Activated CD8-positive, alpha-beta memory T cell treated with anti-CD3 and anti-CD28 coated beads, Interleukin-2, amount 50 U/mL, for 4 hours (primary cell): ENCODE measurements around the gene IFI30.
"Not testable (repeated sequence)": the region's sequence is repeated elsewhere in the genome, so short reads cannot be mapped to it uniquely, and the experiment has no call there.

Experiments
- DNase-seq: peaks from one replicate; pipeline ENCODE4 v3.0.0-alpha.2; 2020

IFI30 gene

GRCh38 chr19:18203863-18204393, 30.3 kb downstream of the IFI30 start, which contains the start of gene RAB3A:
Gene RAB3A, minus strand, starts transcription at chr19:18204042. Its CDS starts 1,302 bp downstream, at chr19:18202740.
- peak; percentile 99 for DNase-seq

GRCh38 chr19:18204394-18205199, 31.0 kb downstream of the IFI30 start:
- peak; percentile 41 for DNase-seq

GRCh38 chr19:18205200-18205892, 31.7 kb downstream of the IFI30 start:
- DNase-seq: peak; percentile 59

- no peak for DNase-seq
Observed at GRCh38 chr19:18206018-18206417, 32.4 kb downstream of the IFI30 start.

GRCh38 chr19:18208098-18208951, 34.7 kb downstream of the IFI30 start:
- peak; percentile 58 for DNase-seq

- not testable (repeated sequence) for DNase-seq
Observed at GRCh38 chr19:18209912-18210311, 36.3 kb downstream of the IFI30 start.

GRCh38 chr19:18211683-18212082, 38.1 kb downstream of the IFI30 start:
- no peak for DNase-seq

- no peak for DNase-seq
Observed at GRCh38 chr19:18214779-18215433, 41.3 kb downstream of the IFI30 start.

GRCh38 chr19:18216789-18217188, 43.2 kb downstream of the IFI30 start:
- no peak for DNase-seq

GRCh38 chr19:18218159-18218558, 44.5 kb downstream of the IFI30 start:
- DNase-seq: no peak

- no peak for DNase-seq
Observed at GRCh38 chr19:18218600-18218999, 45.0 kb downstream of the IFI30 start.

- no peak for DNase-seq
Observed at GRCh38 chr19:18219911-18220631, 46.5 kb downstream of the IFI30 start.

- no peak for DNase-seq
Observed at GRCh38 chr19:18220632-18221275, 47.1 kb downstream of the IFI30 start.

- no peak for DNase-seq
Observed at GRCh38 chr19:18221815-18222725, 48.5 kb downstream of the IFI30 start.

GRCh38 chr19:18223860-18224524, 50.4 kb downstream of the IFI30 start:
- DNase-seq: peak; percentile 27

- peak; percentile 76 for DNase-seq
Observed at GRCh38 chr19:18224525-18225354, 51.1 kb downstream of the IFI30 start.

GRCh38 chr19:18225355-18225701, 51.7 kb downstream of the IFI30 start:
- no peak for DNase-seq

- DNase-seq: no peak
Observed at GRCh38 chr19:18225702-18226468, 52.3 kb downstream of the IFI30 start, which contains the start of gene PDE4C. Gene PDE4C, minus strand, starts transcription at chr19:18226438. Its CDS starts 23 bp downstream, at chr19:18226415.
